ENCODE data around the gene METTL22. TPM values are rescaled to one million over a fixed set of nuclear protein-coding genes. Genes with fewer than 3 reads are reported as not detected.

Gene METTL22
- total RNA-seq, 3 donors from 2014 or later: 24.1 to 41.0 (median 30.8) TPM

- ATAC-seq (no peak), DNase-seq (no peak)
- no peaks in the 10 kb centered on the region for H3K9me3 ChIP-seq
- no peak for TF ChIP-seq CTCF (IDR thresholded peaks at IDR 0.05)
- H3K4me1 ChIP-seq (ENCODE audit: low read depth): no peaks in the 10 kb centered on the region
- intact Hi-C loops (cut with DNase I, micrococcal nuclease): no loop called here
- no peaks in the 10 kb centered on the region for H3K36me3 ChIP-seq (ENCODE audit: low read depth)
- H3K4me3 ChIP-seq: no peak overlapping the region
Observed at GRCh38 chr16:8583732-8584131, 37.8 kb upstream of the METTL22 start.

GRCh38 chr16:8585041-8585440 is 36.5 kb upstream of the METTL22 start:
- H3K4me1 ChIP-seq (ENCODE audit: low read depth): peaks cover 7% of the 10 kb centered on the region
- H3K9me3 ChIP-seq: no peaks in the 10 kb centered on the region
- ATAC-seq (no peak), DNase-seq (no peak)
- no peak for TF ChIP-seq CTCF (IDR thresholded peaks at IDR 0.05)
- H3K4me3 ChIP-seq: no peak overlapping the region
- H3K36me3 ChIP-seq (ENCODE audit: low read depth): no peaks in the 10 kb centered on the region
- intact Hi-C loops (cut with DNase I, micrococcal nuclease): no loop called here

- ATAC-seq: peak; percentile 17
- Histone ChIP-seq H3K4me1 (ENCODE audit: low read depth) (peaks cover 7% of the 10 kb centered on the region), H3K36me3 (ENCODE audit: low read depth) (no peaks in the 10 kb centered on the region), H3K9me3 (no peaks in the 10 kb centered on the region), H3K4me3 (no peak overlapping the region)
- DNase-seq: peak in 1 of 3 donors; percentile 26
- no peak for TF ChIP-seq CTCF (IDR thresholded peaks at IDR 0.05)
- intact Hi-C loops (cut with DNase I, micrococcal nuclease): no loop called here
Observed at GRCh38 chr16:8585857-8586256, 35.6 kb upstream of the METTL22 start.

GRCh38 chr16:8587065-8587464 is 34.4 kb upstream of the METTL22 start:
- H3K9me3 ChIP-seq: no peaks in the 10 kb centered on the region
- H3K4me1 ChIP-seq (ENCODE audit: low read depth): peaks cover 7% of the 10 kb centered on the region
- ATAC-seq (peak; percentile 61), DNase-seq (no peak)
- TF ChIP-seq CTCF (IDR thresholded peaks at IDR 0.05): no peak
- H3K4me3 ChIP-seq: no peak overlapping the region
- no peaks in the 10 kb centered on the region for H3K36me3 ChIP-seq (ENCODE audit: low read depth)
- intact Hi-C loops (cut with DNase I, micrococcal nuclease): no loop called here

- no peaks in the 10 kb centered on the region for H3K36me3 ChIP-seq (ENCODE audit: low read depth)
- intact Hi-C loops (cut with DNase I, micrococcal nuclease): no loop called here
- no peak for TF ChIP-seq CTCF (IDR thresholded peaks at IDR 0.05)
- peaks cover 7% of the 10 kb centered on the region for H3K4me1 ChIP-seq (ENCODE audit: low read depth)
- H3K4me3 ChIP-seq: no peak overlapping the region
- H3K9me3 ChIP-seq: no peaks in the 10 kb centered on the region
- ATAC-seq (no peak), DNase-seq (no peak)
Observed at GRCh38 chr16:8588682-8589056, 32.8 kb upstream of the METTL22 start.
